SK-N-SH (cell line): ENCODE results near the gene TRIM44.

Source experiments
- CTCF ChIP-seq: fragments of 200-600 bp; sonication (generic); IDR thresholded peaks from 2 replicates; pipeline ENCODE4 v1.6.1; 2017; ENCODE audit warnings: antibody characterized with exemption, mild to moderate bottlenecking, moderate library complexity
- TAF1 ChIP-seq: IDR thresholded peaks from 2 replicates; pipeline ENCODE4 v1.6.1; 2012; ENCODE audit warnings: low read depth, mild to moderate bottlenecking, low read length, moderate library complexity, borderline replicate concordance
- USF2 ChIP-seq: fragments of 150-350 bp; IDR thresholded peaks from 2 replicates; pipeline ENCODE4 v1.6.1; 2017; ENCODE audit warnings: antibody characterized with exemption, low read length, low read depth, borderline replicate concordance

- TF ChIP-seq CTCF (no peak), USF2 (no peak), TAF1 (no peak)
Observed at GRCh38 chr11:35712533-35712932, 50.0 kb downstream of the TRIM44 start.
